Endodermal cell (in vitro differentiated cells): ENCODE results near the gene CISH. TPM values are rescaled to one million over a fixed set of nuclear protein-coding genes. Genes with fewer than 3 reads are reported as not detected.

Source experiments
- DNase-seq: peaks from one replicate; pipeline ENCODE4 v3.0.0-alpha.2; 2017
- H3K27ac ChIP-seq: 2 replicates; pipeline ENCODE4 v1.5.1; 2013; ENCODE audit warnings: mild to moderate bottlenecking, low read depth, low read length, moderate library complexity
- H3K27me3 ChIP-seq: 2 replicates; pipeline ENCODE4 v1.6.1; 2013; ENCODE audit warnings: mild to moderate bottlenecking, low read length, moderate library complexity; ENCODE audit not compliant: insufficient read depth, control insufficient read depth, poor library complexity, severe bottlenecking
- H3K36me3 ChIP-seq: 2 replicates; pipeline ENCODE4 v1.7.0; 2013; ENCODE audit warnings: mild to moderate bottlenecking, low read length, moderate library complexity; ENCODE audit not compliant: control insufficient read depth, insufficient read depth
- H3K4me1 ChIP-seq: one replicate; pipeline ENCODE4 v1.7.0; 2013; ENCODE audit warnings: low read length; ENCODE audit not compliant: control insufficient read depth, insufficient read depth
- H3K4me3 ChIP-seq: 2 replicates; pipeline ENCODE4 v1.5.1; 2013; ENCODE audit warnings: mild to moderate bottlenecking, low read length, moderate library complexity
- H3K9ac ChIP-seq: 2 replicates; pipeline ENCODE4 v1.6.1; 2013; ENCODE audit warnings: mild to moderate bottlenecking, low read length, moderate library complexity; ENCODE audit not compliant: poor library complexity, severe bottlenecking; ENCODE audit errors: extremely low read depth
- H3K9me3 ChIP-seq: 2 replicates; pipeline ENCODE4 v1.6.1; 2013; ENCODE audit warnings: mild to moderate bottlenecking, low read length, moderate library complexity; ENCODE audit not compliant: control insufficient read depth
- H3K27ac Mint-ChIP-seq: 2 replicates; pipeline ENCODE4 v1.8.0; 2020; ENCODE audit warnings: mixed read lengths
- H3K27me3 Mint-ChIP-seq: 2 replicates; pipeline ENCODE4 v1.8.0; 2021; ENCODE audit warnings: mild to moderate bottlenecking, mixed read lengths; ENCODE audit not compliant: insufficient read depth
- H3K36me3 Mint-ChIP-seq: 2 replicates; pipeline ENCODE4 v1.8.0; 2020; ENCODE audit warnings: low read depth, mixed read lengths
- H3K4me1 Mint-ChIP-seq: 2 replicates; pipeline ENCODE4 v1.8.0; 2020; ENCODE audit warnings: mixed read lengths
- H3K4me3 Mint-ChIP-seq: 2 replicates; pipeline ENCODE4 v1.8.0; 2020; ENCODE audit warnings: mild to moderate bottlenecking, moderate library complexity, mixed read lengths
- H3K9me3 Mint-ChIP-seq: 2 replicates; pipeline ENCODE4 v1.8.0; 2020; ENCODE audit warnings: mild to moderate bottlenecking, mixed read lengths
- WGBS, 2 experiments: methylation state at CpG; one replicate each; pipeline versions ENCODE4 v1.1.5 to v1.1.7; 2013; ENCODE audit warnings: missing lambda C conversion rate in 2 of 2, mixed read lengths in 1 of 2; ENCODE audit not compliant: insufficient coverage in 1 of 2, insufficient read length in 1 of 2; 5-methylcytosine and 5-hydroxymethylcytosine counted together
- total RNA-seq, 2 donors: library from RNA; stranded (reverse); fragmentation: NEBNext Ultra II Directional in 1 of 2; extraction: Animal tissue kit (Norgen Biotek cat#: 25700) in 1 of 2; gene quantifications; 2 replicates in 1 of 2; 3 replicates in 1 of 2; pipeline ENCODE4 v1.2.1, GENCODE V29; 2021
- TF ChIP-seq, protein P1 (sequence below): fragments of 200-600 bp; sonication (generic); conservative IDR thresholded peaks from 2 replicates; pipeline ENCODE4 v1.5.0; 2021; ENCODE audit warnings: antibody characterized with exemption, mild to moderate bottlenecking

CISH gene
- total RNA-seq, 2 donors from 2014 or later, result 1.2 to 2.0 TPM

DNA sequence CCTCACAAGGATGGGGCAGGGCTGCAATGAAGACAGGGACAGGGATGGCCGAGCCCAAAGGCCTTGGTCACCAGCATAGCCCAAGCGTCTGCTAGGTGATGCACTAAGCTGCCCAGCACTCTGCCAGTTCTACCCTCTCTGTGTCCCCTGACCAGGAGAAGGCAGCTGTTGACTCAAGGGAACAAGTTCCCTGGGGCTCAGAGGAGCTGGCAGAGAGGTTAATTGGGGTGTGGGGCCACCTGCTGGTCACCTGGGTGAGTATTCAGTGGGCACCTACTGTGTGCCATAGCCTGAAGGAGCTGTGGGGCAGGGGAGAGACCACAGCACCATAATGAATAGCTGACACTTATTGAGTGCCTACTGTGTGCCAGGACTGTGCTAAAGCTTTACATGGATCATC is 41.1 kb upstream of the CISH start:
- no peaks in the 10 kb centered on the region for H3K36me3 ChIP-seq
- Mint-ChIP-seq H3K4me1 (peaks cover 9% of the 10 kb centered on the region), H3K36me3 (no peaks in the 10 kb centered on the region), H3K27me3 (peaks cover 7% of the 10 kb centered on the region), H3K4me3 (no peak overlapping the region), H3K27ac (no peak overlapping the region), H3K9me3 (no peaks in the 10 kb centered on the region)
- H3K27me3 ChIP-seq, result no peaks in the 10 kb centered on the region
- H3K4me1 ChIP-seq, result no peaks in the 10 kb centered on the region
- peak overlapping the region; percentile 70 for H3K27ac ChIP-seq
- 69 to 76% methylated on average over 2 of the region's 2 CpGs for WGBS, 2 experiments
- no peaks in the 10 kb centered on the region for H3K9me3 ChIP-seq
- no peak overlapping the region for H3K9ac ChIP-seq
- TF ChIP-seq, protein P1, sequence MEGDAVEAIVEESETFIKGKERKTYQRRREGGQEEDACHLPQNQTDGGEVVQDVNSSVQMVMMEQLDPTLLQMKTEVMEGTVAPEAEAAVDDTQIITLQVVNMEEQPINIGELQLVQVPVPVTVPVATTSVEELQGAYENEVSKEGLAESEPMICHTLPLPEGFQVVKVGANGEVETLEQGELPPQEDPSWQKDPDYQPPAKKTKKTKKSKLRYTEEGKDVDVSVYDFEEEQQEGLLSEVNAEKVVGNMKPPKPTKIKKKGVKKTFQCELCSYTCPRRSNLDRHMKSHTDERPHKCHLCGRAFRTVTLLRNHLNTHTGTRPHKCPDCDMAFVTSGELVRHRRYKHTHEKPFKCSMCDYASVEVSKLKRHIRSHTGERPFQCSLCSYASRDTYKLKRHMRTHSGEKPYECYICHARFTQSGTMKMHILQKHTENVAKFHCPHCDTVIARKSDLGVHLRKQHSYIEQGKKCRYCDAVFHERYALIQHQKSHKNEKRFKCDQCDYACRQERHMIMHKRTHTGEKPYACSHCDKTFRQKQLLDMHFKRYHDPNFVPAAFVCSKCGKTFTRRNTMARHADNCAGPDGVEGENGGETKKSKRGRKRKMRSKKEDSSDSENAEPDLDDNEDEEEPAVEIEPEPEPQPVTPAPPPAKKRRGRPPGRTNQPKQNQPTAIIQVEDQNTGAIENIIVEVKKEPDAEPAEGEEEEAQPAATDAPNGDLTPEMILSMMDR, result peak; percentile 79
- peak; percentile 89 for DNase-seq
- H3K4me3 ChIP-seq, result no peak overlapping the region

DNA sequence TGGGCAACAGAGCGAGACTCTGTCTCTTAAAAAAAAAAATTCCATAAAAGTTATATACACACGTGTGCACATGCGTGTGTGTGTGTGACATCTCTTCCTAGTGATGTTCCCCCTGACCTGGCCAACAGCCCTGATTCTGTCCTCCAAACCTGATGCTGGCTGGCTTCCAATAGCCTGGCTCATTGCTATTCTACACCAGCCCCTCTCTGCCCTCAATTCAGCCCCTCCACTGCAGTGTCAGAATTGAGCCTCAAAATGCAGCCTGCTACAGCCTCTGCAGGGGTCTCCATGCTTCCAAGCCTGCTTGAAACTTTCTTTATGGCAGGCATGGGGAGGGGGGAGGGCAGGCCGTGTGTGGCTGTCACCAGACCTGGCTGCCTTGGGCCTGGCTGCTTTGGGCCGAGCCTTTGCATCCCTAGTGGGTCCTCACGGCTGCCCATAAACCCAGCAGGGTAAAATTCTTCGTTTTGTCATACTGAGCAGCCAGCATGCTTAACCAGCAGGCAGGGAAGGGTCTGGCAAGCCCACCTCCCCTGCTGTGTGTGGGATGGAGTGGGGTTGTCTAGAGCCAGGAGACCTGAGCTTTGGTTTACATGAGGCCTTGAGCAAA is 40.5 kb upstream of the CISH start:
- 67 to 68% methylated on average over 6 to 7 of the region's 7 CpGs for WGBS, 2 experiments
- no peaks in the 10 kb centered on the region for H3K36me3 Mint-ChIP-seq
- peak; percentile 80 for DNase-seq
- no peaks in the 10 kb centered on the region for H3K27me3 ChIP-seq
- peaks cover 9% of the 10 kb centered on the region for H3K4me1 Mint-ChIP-seq
- peak overlapping the region; percentile 70 for H3K27ac ChIP-seq
- H3K9me3 ChIP-seq, result no peaks in the 10 kb centered on the region
- no peaks in the 10 kb centered on the region for H3K9me3 Mint-ChIP-seq
- no peak overlapping the region for H3K27ac Mint-ChIP-seq
- no peak overlapping the region for H3K4me3 Mint-ChIP-seq
- no peaks in the 10 kb centered on the region for H3K36me3 ChIP-seq
- H3K9ac ChIP-seq, result no peak overlapping the region
- TF ChIP-seq, protein P1, result no peak
- no peak overlapping the region for H3K4me3 ChIP-seq
- H3K27me3 Mint-ChIP-seq, result peaks cover 4% of the 10 kb centered on the region
- H3K4me1 ChIP-seq, result no peaks in the 10 kb centered on the region

DNA sequence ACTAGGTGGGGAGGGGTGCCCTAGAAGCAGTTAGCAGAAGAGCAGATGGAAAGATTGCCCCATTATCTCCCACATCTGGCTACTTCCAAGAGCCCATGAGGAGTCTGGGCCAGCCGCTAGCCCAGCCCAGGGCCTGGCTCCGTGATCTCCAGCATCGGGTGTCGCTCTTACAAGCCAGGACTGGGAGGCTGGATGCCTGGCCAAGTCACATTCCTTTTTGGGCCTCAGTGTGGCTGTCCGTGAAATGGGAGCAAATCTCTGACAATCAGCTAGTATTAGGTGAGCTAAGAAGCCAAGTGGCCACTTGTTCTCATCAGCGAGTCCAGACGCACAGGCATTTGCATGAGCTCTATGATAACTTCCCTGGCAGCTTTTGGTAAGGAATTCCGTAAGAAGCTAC is 39.9 kb upstream of the CISH start:
- TF ChIP-seq, protein P1, result no peak
- peak overlapping the region; percentile 70 for H3K27ac ChIP-seq
- Mint-ChIP-seq H3K4me1 (peaks cover 8% of the 10 kb centered on the region), H3K9me3 (no peaks in the 10 kb centered on the region), H3K27ac (no peak overlapping the region), H3K27me3 (peaks cover 2% of the 10 kb centered on the region), H3K36me3 (peaks cover 2% of the 10 kb centered on the region), H3K4me3 (no peak overlapping the region)
- WGBS, 2 experiments, result 92 to 93% methylated on average over 8 of the region's 8 CpGs
- no peaks in the 10 kb centered on the region for H3K27me3 ChIP-seq
- no peak overlapping the region for H3K4me3 ChIP-seq
- peaks cover under 1% of the 10 kb centered on the region for H3K36me3 ChIP-seq
- H3K4me1 ChIP-seq, result no peaks in the 10 kb centered on the region
- H3K9ac ChIP-seq, result no peak overlapping the region
- no peak for DNase-seq
- H3K9me3 ChIP-seq, result no peaks in the 10 kb centered on the region
